Activated CD4-positive, alpha-beta T cell treated with anti-CD3 and anti-CD28 coated beads for 36 hours (primary cell): ENCODE data around the gene KRTAP5-2. TPM values are rescaled to one million over a fixed set of nuclear protein-coding genes. Genes with fewer than 3 reads are reported as not detected.

ENCODE experiments used
- ATAC-seq: fragments of 200-7000 bp; cut with Tn5 transposase; one replicate; pipeline ENCODE4 v1.10.0; 2021; ENCODE audit warnings: mild to moderate bottlenecking, moderate library complexity
- CTCF ChIA-PET: fragments of 350-600 bp; sonication (Branson Sonifier 250); formaldehyde crosslinking; loops from one replicate; lab custom pipeline; 2021; ENCODE audit warnings: antibody characterized with exemption; lab: Charles Lee
- POLR2A ChIA-PET: fragments of 350-600 bp; sonication (Branson Sonifier 250); formaldehyde crosslinking; loops from one replicate; lab custom pipeline; 2021; ENCODE audit warnings: antibody characterized with exemption, inconsistent platforms; lab: Charles Lee
- DNase-seq: peaks from one replicate; pipeline ENCODE4 v3.0.0-alpha.2; 2020
- H3K27ac Mint-ChIP-seq: one replicate; pipeline ENCODE4 v1.8.0; 2021; ENCODE audit warnings: mixed read lengths
- H3K27me3 Mint-ChIP-seq: one replicate; pipeline ENCODE4 v1.8.0; 2021; ENCODE audit warnings: mixed read lengths
- H3K36me3 Mint-ChIP-seq: one replicate; pipeline ENCODE4 v1.8.0; 2021; ENCODE audit warnings: low read depth, mixed read lengths
- H3K4me1 Mint-ChIP-seq: one replicate; pipeline ENCODE4 v1.8.0; 2021; ENCODE audit warnings: mixed read lengths
- H3K4me3 Mint-ChIP-seq: one replicate; pipeline ENCODE4 v1.8.0; 2021; ENCODE audit warnings: mild to moderate bottlenecking, moderate library complexity, mixed read lengths
- H3K9me3 Mint-ChIP-seq: one replicate; pipeline ENCODE4 v1.8.0; 2021; ENCODE audit warnings: low read depth, mixed read lengths
- intact Hi-C, 2 experiments: fragments of 100-400 bp; cut with DNase I in 1 of 2; cut with micrococcal nuclease in 1 of 2; formaldehyde crosslinking; loops; one replicate each; pipeline versions ENCODE4 v1.14.2 to v1.15.1; 2022 to 2024; cut with DNase I, micrococcal nuclease
- total RNA-seq, 2 experiments: library from RNA; stranded (reverse); gene quantifications; one replicate each; pipeline ENCODE4 v1.2.3, GENCODE V29; 2021

Gene KRTAP5-2
- total RNA-seq, 2 experiments from 2014 or later, result not detected

DNA sequence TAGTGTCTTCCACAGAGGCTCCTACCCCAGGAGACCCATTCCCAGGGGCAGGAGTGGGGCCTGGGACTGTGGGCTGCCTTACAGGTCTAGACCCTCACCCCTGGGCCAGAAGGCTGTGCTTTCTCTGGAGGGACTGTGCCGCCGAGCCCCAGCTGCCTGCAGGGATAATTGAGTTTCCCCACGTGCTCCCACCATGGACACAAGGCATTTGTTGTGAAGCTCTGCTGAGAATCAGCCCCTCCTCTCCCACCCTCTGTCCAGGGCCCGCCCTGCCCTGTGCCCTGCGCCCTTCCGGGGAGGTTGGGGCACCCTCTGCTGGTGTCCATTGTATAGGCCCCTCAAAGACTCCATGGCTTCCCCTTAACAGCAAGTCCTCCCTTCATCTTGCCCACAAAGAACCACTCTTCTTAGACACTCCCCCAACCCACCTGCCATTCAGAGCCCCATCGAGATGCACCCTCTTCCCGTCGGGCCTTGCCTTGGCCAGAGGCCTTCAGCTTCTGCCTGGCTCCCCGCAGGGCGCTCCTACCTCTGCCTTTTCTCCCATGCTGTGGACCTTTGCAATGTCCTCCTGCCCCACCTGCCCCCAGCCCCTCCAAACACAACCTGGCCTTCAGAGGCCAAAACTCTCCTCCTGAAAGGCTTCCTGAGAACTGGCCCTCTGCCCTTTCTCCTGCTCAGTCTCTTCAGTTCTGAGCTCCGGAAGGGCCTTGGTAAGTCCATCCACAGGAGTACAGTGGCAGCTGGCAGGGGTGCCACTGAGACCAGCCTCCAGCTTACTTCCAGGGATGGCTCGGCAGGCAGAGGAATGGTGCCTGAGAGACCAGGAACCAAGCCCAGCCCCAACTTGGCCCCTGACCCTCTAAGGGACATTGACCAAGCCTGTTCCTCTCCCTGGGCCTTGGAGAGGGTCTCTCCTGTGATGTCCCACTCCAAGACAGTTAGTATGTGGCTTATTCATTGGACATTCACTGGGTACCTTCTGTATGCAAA lies 48.5 kb downstream of the KRTAP5-2 start:
- intact Hi-C loops, result no loop called here
- H3K36me3 Mint-ChIP-seq, result no peaks in the 10 kb centered on the region

DNA sequence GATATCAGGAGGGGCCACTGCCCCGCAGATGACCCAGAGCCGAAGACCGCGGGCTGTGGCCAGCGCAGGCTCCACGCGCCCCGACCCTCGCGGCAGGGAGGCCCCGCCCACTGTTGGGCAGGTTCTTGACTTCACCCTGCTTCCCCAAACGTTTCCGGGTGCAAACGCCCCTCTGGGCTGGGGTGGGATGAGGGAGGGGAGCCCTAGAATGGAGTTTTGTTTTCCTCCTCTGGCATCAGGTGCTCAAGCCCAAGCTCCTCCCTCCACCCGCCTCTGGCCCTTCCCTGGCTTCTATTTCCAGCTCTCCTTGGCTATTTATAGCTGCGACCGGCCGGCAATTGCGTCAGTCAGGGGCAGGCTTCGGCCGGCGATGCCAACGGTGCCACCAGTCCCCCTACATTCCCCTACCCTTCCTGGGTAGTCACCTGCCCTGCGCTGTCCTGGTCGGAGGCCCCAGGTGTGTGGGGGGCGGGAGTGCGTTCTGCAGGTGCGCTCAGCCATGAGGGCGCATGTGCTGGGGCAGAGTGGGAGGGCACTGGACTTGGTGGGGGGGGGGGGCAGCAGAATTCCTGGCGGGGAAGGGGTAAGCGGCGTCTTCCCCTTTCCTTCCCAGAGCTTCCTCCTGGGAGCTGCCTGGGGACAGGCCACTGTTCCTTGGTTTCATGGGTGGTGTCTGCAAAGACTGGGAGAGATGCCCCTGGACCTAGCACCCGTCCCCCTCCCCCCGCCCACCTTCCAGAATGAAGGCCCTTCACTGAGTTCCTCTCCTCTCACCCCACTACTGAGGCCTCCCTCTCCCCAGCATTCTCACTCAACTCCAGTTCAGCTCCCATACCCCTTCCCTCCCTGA lies 49.6 kb downstream of the KRTAP5-2 start:
- Mint-ChIP-seq H3K27me3 (peaks cover 25% of the 10 kb centered on the region), H3K9me3 (no peaks in the 10 kb centered on the region), H3K36me3 (no peaks in the 10 kb centered on the region), H3K4me3 (no peak overlapping the region), H3K27ac (no peak overlapping the region), H3K4me1 (peaks cover 2% of the 10 kb centered on the region)
- intact Hi-C loops, result no loop called here
- ATAC-seq (no peak), DNase-seq (no peak)
- ChIA-PET POLR2A (no interaction called here), CTCF (interaction anchor here (1.0 to 3.3 kb wide), 3 partner anchors 21 to 26 kb away, joined by 3 to 46 read pairs (median 3); no protein-coding TSS in a partner anchor)

More for the DNA sequence above, 48.5 kb downstream of the KRTAP5-2 start:
- ChIA-PET POLR2A (no interaction called here), CTCF (interaction anchor here (1.0 to 1.3 kb wide), 2 partner anchors 20 to 25 kb away, joined by 3 read pairs; no protein-coding TSS in a partner anchor)
- peaks cover 2% of the 10 kb centered on the region for H3K4me1 Mint-ChIP-seq
- peaks cover 27% of the 10 kb centered on the region for H3K27me3 Mint-ChIP-seq
- H3K4me3 Mint-ChIP-seq, result no peak overlapping the region
- no peak for DNase-seq
- H3K27ac Mint-ChIP-seq, result no peak overlapping the region
- no peaks in the 10 kb centered on the region for H3K9me3 Mint-ChIP-seq
- no peak for ATAC-seq

DNA sequence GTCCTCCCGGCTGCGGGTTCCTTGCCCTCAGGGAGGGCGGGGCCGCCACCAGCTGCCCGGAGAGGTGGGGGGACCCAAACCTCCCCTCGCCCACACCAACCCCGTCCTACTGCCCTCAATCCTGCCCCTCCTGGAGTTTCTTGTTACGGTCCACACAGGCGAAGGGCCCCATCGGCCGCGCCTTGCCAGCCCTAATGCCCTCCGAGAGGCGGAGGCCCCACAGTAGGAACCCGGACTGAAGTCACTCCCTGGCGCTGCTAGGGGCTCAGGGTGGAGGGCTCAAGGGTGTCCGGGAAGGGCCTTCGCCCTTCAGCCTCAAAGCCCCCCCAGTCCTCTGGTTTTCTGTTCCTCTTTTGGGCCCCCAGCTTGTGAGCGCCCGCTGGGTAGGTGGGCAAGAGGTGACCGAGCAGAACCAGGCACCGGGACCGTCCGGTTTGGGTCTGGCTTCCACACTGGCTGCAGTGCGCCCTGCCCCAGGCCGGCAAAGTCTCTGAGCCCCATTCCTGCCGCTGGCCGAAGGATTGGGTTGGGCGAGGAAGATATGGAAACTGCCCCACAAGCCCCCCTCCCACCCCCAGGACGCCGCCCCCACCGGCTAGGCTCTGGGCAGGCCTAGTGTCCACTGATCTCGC lies 50.5 kb downstream of the KRTAP5-2 start:
- Mint-ChIP-seq H3K9me3 (no peaks in the 10 kb centered on the region), H3K36me3 (no peaks in the 10 kb centered on the region), H3K4me3 (peak overlapping the region; percentile 2), H3K27me3 (peaks cover 25% of the 10 kb centered on the region), H3K4me1 (peaks cover 2% of the 10 kb centered on the region), H3K27ac (no peak overlapping the region)
- ATAC-seq, result no peak
- CTCF ChIA-PET, result interaction anchor here (0.9 to 3.3 kb wide), 4 partner anchors 16 to 31 kb away, joined by 3 to 46 read pairs (median 5); no protein-coding TSS in a partner anchor
- intact Hi-C loops, result loop anchor here in 1 of 2 experiments (1.0 to 2.0 kb wide), 2 partner anchors 27 to 79 kb away; no protein-coding TSS in a partner anchor
- POLR2A ChIA-PET, result no interaction called here
- no peak for DNase-seq

Other genes with a start within 250 kb of the KRTAP5-2 start
- gene BRSK2, start 208.4 kb downstream of the KRTAP5-2 start, total RNA-seq, result 1 to 10 TPM in 1 of 2 experiments, under 1 TPM in 1; 0.96 to 1.2 TPM
- 10 to 100 TPM; 15.3 TPM for gene MOB2, start 111.5 kb downstream of the KRTAP5-2 start, total RNA-seq
- 1 to 10 TPM; 1.3 to 2.8 TPM for gene DUSP8, start 26.0 kb downstream of the KRTAP5-2 start, total RNA-seq
- gene KRTAP5-1, start 13.0 kb downstream of the KRTAP5-2 start, total RNA-seq, result not detected
- not detected for gene KRTAP5-3, start 10.2 kb upstream of the KRTAP5-2 start, total RNA-seq
- not detected for gene KRTAP5-4, start 23.8 kb upstream of the KRTAP5-2 start, total RNA-seq
- gene KRTAP5-5, start 31.5 kb upstream of the KRTAP5-2 start, total RNA-seq, result not detected
- not detected for gene KRTAP5-6, start 98.9 kb upstream of the KRTAP5-2 start, total RNA-seq
- gene IFITM10, start 152.3 kb upstream of the KRTAP5-2 start, total RNA-seq, result under 1 TPM in 1 of 2 experiments, not detected in 1; 0.21 TPM
- 10 to 100 TPM; 38.8 to 41.5 TPM for gene CTSD, start 165.6 kb upstream of the KRTAP5-2 start, total RNA-seq
- not detected for gene SYT8, start 236.7 kb upstream of the KRTAP5-2 start, total RNA-seq
- gene TNNI2, start 240.7 kb upstream of the KRTAP5-2 start, total RNA-seq, result not detected